HepG2 (cell line): ENCODE measurements around the gene LIME1. TPM values are rescaled to one million over a fixed set of nuclear protein-coding genes. Genes with fewer than 3 reads are reported as not detected.
A peak's percentile ranks its signal among the peaks of the same experiment; 100 is the strongest.

Experiments
- ARNTL ChIP-seq: sonication (generic); formaldehyde crosslinking; IDR thresholded peaks from 2 replicates; pipeline ENCODE4 v1.4.0; 2020; ENCODE audit warnings: mild to moderate bottlenecking, missing genetic modification reagents
- BHLHE40 ChIP-seq: IDR thresholded peaks from 2 replicates; pipeline ENCODE4 v1.6.1; 2011; ENCODE audit warnings: low read length, improper control_type of control experiment
- KDM5A ChIP-seq: fragments of 200-600 bp; sonication (generic); IDR thresholded peaks from 2 replicates; pipeline ENCODE4 v1.7.0; 2018; ENCODE audit warnings: antibody characterized with exemption, mild to moderate bottlenecking, low read length, borderline replicate concordance
- SALL1 ChIP-seq: sonication (generic); formaldehyde crosslinking; IDR thresholded peaks from 2 replicates; pipeline ENCODE4 v1.8.0; 2022; ENCODE audit warnings: mild to moderate bottlenecking, missing genetic modification reagents
- SKI ChIP-seq: fragments of 450-650 bp; IDR thresholded peaks from one replicate; pipeline ENCODE4 v1.6.1; 2018; ENCODE audit warnings: mild to moderate bottlenecking; ENCODE audit not compliant: partially characterized antibody
- SMARCC2 ChIP-seq: fragments of 450-650 bp; IDR thresholded peaks from 2 replicates; pipeline ENCODE4 v1.6.1; 2017; ENCODE audit warnings: antibody characterized with exemption, mild to moderate bottlenecking
- ZNF160 ChIP-seq: sonication (generic); formaldehyde crosslinking; IDR thresholded peaks from 2 replicates; pipeline ENCODE4 v1.8.0; 2022; ENCODE audit warnings: mild to moderate bottlenecking, inconsistent platforms, missing genetic modification reagents
- ZNF790 ChIP-seq: sonication (generic); formaldehyde crosslinking; IDR thresholded peaks from 2 replicates; pipeline ENCODE4 v1.8.0; 2022; ENCODE audit warnings: missing genetic modification reagents, mild to moderate bottlenecking, borderline replicate concordance
- ZNF879 ChIP-seq: sonication (generic); formaldehyde crosslinking; IDR thresholded peaks from 2 replicates; pipeline ENCODE4 v1.8.1; 2023; ENCODE audit warnings: missing genetic modification reagents
- polyA plus RNA-seq, 8 experiments: library from polyadenylated mRNA; depleted of rRNA in 3 of 8; stranded (reverse) in 7 of 8; unstranded in 1 of 8; fragments of >200 nt; fragmentation: Illumina TruSeq in 4 of 8; extraction: Trizol in 4 of 8; gene quantifications; 2 replicates each; pipeline versions ENCODE4 v1.2.1 to v1.2.3, GENCODE V29; 2011 to 2016; ENCODE audit warnings: low read depth in 4 of 8, missing spikeins in 1 of 8, mixed read lengths in 1 of 8; ENCODE audit not compliant: insufficient read depth in 1 of 8
- total RNA-seq, 5 experiments: library from RNA; depleted of rRNA; stranded (reverse); fragments of >200 nt; fragmentation: Illumina TruSeq; extraction: Trizol; gene quantifications; 2 replicates each; pipeline ENCODE4 v1.2.3, GENCODE V29; 2016; ENCODE audit warnings: low read depth in 1 of 5
- TF ChIP-seq, protein P1 (sequence below): IDR thresholded peaks from 2 replicates; pipeline ENCODE4 v1.6.1; 2016; ENCODE audit warnings: missing genetic modification reagents, missing compliant biosample characterization
- TF ChIP-seq, protein P2 (sequence below): sonication (generic); formaldehyde crosslinking; IDR thresholded peaks from 2 replicates; pipeline ENCODE4; 2020; ENCODE audit warnings: missing genetic modification reagents, mild to moderate bottlenecking, borderline replicate concordance
- TF ChIP-seq, protein P3 (sequence below): fragments of 450-650 bp; IDR thresholded peaks from 2 replicates; pipeline ENCODE4 v1.6.1; 2017; ENCODE audit warnings: mild to moderate bottlenecking
- TF ChIP-seq, protein P4 (sequence below): sonication (generic); formaldehyde crosslinking; IDR thresholded peaks from 2 replicates; pipeline ENCODE4 v1.4.0; 2020; ENCODE audit warnings: missing genetic modification reagents
- TF ChIP-seq, protein P5 (sequence below): sonication (generic); formaldehyde crosslinking; IDR thresholded peaks from 2 replicates; pipeline ENCODE4 v1.4.0; 2020; ENCODE audit warnings: low read depth, mild to moderate bottlenecking, missing genetic modification reagents
- TF ChIP-seq, protein P6 (sequence below): sonication (generic); formaldehyde crosslinking; IDR thresholded peaks from 2 replicates; pipeline ENCODE4 v1.4.0; 2020; ENCODE audit warnings: missing genetic modification reagents, borderline replicate concordance

The LIME1 gene
- total and polyA plus RNA-seq, 2 of the 13 experiments (the other 11 are each of a cell fraction or from before 2014, with no cell fraction given): 13.0 to 61.5 TPM

DNA sequence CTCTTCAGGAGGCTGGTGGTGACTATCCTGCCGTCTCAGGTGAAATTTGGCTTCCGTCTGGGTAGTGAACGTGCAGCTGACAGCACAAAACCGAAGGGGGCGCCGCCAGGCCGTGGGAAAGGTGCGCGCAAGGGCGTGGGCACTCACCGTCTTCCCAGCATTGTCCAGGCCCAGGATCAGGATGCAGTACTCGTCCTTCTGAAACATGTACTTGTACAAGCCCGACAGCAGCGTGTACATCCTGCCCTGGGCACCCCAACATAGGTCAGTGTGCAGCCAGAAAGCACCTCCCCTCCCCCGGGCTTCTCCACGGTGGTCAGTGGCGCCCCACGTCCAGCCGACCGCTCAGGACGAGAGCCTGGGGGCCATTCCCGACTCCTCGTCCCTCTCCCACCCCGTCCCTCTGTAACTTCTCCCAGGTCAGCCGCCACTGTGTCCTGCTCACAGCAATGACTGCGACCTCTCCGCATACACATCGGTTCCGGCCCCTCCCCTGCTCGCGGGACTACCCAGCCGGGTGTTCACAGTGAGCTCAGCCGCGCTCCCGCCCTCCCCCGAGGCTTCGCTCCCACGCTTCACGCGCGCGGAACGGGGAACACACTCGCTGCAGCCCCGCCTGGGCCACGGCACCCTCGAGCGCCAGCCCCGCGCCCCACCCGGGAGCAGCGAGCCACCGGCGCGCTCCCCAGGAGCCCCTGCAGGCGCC lies 29.5 kb upstream of the LIME1 start (continued):
- TF ChIP-seq, protein P1, sequence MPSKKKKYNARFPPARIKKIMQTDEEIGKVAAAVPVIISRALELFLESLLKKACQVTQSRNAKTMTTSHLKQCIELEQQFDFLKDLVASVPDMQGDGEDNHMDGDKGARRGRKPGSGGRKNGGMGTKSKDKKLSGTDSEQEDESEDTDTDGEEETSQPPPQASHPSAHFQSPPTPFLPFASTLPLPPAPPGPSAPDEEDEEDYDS (CRISPR knock-in tag): peak; percentile 51
- TF ChIP-seq KDM5A (peak; percentile 70; the same call in 1 of the 2 replicates), BHLHE40 (peak; percentile 64), ARNTL (peak; percentile 53; the same call in 1 of the 2 replicates), SKI (peak; percentile 60), ZNF790 (CRISPR knock-in tag) (peak; percentile 64), SALL1 (peak; percentile 74), SMARCC2 (no peak), ZNF160 (no peak), ZNF879 (CRISPR knock-in tag) (peak; percentile 83)
- TF ChIP-seq, protein P2, sequence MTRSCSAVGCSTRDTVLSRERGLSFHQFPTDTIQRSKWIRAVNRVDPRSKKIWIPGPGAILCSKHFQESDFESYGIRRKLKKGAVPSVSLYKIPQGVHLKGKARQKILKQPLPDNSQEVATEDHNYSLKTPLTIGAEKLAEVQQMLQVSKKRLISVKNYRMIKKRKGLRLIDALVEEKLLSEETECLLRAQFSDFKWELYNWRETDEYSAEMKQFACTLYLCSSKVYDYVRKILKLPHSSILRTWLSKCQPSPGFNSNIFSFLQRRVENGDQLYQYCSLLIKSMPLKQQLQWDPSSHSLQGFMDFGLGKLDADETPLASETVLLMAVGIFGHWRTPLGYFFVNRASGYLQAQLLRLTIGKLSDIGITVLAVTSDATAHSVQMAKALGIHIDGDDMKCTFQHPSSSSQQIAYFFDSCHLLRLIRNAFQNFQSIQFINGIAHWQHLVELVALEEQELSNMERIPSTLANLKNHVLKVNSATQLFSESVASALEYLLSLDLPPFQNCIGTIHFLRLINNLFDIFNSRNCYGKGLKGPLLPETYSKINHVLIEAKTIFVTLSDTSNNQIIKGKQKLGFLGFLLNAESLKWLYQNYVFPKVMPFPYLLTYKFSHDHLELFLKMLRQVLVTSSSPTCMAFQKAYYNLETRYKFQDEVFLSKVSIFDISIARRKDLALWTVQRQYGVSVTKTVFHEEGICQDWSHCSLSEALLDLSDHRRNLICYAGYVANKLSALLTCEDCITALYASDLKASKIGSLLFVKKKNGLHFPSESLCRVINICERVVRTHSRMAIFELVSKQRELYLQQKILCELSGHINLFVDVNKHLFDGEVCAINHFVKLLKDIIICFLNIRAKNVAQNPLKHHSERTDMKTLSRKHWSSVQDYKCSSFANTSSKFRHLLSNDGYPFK (CRISPR knock-in tag): peak; percentile 14; the same call in 1 of the 2 replicates
- TF ChIP-seq, protein P3, sequence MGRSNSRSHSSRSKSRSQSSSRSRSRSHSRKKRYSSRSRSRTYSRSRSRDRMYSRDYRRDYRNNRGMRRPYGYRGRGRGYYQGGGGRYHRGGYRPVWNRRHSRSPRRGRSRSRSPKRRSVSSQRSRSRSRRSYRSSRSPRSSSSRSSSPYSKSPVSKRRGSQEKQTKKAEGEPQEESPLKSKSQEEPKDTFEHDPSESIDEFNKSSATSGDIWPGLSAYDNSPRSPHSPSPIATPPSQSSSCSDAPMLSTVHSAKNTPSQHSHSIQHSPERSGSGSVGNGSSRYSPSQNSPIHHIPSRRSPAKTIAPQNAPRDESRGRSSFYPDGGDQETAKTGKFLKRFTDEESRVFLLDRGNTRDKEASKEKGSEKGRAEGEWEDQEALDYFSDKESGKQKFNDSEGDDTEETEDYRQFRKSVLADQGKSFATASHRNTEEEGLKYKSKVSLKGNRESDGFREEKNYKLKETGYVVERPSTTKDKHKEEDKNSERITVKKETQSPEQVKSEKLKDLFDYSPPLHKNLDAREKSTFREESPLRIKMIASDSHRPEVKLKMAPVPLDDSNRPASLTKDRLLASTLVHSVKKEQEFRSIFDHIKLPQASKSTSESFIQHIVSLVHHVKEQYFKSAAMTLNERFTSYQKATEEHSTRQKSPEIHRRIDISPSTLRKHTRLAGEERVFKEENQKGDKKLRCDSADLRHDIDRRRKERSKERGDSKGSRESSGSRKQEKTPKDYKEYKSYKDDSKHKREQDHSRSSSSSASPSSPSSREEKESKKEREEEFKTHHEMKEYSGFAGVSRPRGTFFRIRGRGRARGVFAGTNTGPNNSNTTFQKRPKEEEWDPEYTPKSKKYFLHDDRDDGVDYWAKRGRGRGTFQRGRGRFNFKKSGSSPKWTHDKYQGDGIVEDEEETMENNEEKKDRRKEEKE: no peak
- TF ChIP-seq, protein P4, sequence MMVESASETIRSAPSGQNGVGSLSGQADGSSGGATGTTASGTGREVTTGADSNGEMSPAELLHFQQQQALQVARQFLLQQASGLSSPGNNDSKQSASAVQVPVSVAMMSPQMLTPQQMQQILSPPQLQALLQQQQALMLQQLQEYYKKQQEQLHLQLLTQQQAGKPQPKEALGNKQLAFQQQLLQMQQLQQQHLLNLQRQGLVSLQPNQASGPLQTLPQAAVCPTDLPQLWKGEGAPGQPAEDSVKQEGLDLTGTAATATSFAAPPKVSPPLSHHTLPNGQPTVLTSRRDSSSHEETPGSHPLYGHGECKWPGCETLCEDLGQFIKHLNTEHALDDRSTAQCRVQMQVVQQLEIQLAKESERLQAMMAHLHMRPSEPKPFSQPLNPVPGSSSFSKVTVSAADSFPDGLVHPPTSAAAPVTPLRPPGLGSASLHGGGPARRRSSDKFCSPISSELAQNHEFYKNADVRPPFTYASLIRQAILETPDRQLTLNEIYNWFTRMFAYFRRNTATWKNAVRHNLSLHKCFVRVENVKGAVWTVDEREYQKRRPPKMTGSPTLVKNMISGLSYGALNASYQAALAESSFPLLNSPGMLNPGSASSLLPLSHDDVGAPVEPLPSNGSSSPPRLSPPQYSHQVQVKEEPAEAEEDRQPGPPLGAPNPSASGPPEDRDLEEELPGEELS (CRISPR knock-in tag): peak; percentile 37; the same call in 1 of the 2 replicates
- TF ChIP-seq, protein P5, sequence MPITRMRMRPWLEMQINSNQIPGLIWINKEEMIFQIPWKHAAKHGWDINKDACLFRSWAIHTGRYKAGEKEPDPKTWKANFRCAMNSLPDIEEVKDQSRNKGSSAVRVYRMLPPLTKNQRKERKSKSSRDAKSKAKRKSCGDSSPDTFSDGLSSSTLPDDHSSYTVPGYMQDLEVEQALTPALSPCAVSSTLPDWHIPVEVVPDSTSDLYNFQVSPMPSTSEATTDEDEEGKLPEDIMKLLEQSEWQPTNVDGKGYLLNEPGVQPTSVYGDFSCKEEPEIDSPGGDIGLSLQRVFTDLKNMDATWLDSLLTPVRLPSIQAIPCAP (CRISPR knock-in tag): no peak
- TF ChIP-seq, protein P6, sequence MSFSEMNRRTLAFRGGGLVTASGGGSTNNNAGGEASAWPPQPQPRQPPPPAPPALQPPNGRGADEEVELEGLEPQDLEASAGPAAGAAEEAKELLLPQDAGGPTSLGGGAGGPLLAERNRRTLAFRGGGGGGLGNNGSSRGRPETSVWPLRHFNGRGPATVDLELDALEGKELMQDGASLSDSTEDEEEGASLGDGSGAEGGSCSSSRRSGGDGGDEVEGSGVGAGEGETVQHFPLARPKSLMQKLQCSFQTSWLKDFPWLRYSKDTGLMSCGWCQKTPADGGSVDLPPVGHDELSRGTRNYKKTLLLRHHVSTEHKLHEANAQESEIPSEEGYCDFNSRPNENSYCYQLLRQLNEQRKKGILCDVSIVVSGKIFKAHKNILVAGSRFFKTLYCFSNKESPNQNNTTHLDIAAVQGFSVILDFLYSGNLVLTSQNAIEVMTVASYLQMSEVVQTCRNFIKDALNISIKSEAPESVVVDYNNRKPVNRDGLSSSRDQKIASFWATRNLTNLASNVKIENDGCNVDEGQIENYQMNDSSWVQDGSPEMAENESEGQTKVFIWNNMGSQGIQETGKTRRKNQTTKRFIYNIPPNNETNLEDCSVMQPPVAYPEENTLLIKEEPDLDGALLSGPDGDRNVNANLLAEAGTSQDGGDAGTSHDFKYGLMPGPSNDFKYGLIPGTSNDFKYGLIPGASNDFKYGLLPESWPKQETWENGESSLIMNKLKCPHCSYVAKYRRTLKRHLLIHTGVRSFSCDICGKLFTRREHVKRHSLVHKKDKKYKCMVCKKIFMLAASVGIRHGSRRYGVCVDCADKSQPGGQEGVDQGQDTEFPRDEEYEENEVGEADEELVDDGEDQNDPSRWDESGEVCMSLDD (CRISPR knock-in tag): no peak
